HG03039 (cell line): ENCODE measurements around the gene PLA2G5.

Experiments
- ATAC-seq: cut with Tn5 transposase; IDR thresholded peaks from one replicate; pipeline ENCODE4 v1.9.1; 2021; ENCODE audit warnings: mild to moderate bottlenecking, moderate library complexity; ENCODE audit not compliant: unreplicated experiment

PLA2G5 gene

GRCh38 chr1:20063861-20064292, 6.1 kb upstream of the PLA2G5 start:
- ATAC-seq, result no peak

DNA sequence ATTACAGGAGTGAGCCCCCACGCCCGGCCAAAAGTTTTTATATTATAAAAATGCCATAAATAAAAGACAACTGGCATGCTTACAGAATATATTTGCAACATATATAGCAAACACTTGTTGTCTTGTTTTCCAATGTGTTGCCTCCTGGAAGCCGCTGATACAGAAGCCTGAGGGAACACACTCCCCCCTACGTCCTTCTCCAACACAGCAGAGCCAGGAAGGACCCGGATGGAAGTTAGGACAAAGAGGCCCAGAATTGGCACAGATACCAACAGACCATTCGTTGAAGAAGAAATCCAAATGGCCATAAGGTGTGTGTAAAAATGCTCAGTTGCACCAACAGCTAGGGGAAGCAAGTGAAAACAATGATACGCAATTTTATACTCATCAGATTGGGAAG, 1.3 kb upstream of the PLA2G5 start:
- no peak for ATAC-seq

DNA sequence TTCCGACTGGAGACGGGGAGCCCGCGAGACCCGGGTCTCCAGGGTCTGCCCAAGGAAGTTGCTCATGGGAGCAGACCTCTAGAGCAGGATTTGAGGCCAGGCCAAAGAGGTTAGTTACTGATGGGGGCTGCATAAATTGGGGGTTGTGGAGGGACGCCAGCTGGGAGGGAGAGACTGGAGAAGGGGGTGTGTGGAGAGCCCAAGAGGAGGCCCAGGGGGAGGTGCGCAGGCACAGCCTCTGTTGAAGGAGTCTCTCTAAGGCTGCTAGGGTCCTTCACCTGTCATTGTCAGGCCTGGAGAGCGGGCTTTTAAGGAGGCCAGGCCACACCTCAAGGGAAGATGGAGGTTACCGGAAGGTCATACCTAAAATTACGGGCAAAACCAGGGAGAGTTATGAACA, 363 bp downstream of the PLA2G5 start:
- ATAC-seq, result no peak

DNA sequence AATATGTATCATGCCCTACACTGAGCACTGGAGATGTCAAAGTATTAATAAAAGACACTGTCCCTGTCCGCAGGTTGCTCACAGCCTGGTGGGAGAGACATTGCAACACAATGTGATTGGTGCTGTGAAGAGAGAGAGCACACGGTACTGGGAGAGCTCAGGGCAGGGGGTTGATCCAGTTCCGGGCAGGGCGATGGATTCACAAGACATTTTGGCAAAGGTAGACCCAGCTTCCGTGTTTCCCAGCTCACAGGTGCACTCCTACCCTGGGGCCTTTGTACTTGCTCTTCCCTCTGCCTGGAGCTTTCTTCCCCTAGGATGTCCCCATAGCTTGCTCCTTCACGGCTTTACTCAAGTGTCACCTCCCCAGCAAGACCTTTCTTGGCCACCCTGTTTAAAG, 1.4 kb downstream of the PLA2G5 start:
- no peak for ATAC-seq

- ATAC-seq, result no peak
Measured at GRCh38 chr1:20072771-20073170, 2.8 kb downstream of the PLA2G5 start.

DNA sequence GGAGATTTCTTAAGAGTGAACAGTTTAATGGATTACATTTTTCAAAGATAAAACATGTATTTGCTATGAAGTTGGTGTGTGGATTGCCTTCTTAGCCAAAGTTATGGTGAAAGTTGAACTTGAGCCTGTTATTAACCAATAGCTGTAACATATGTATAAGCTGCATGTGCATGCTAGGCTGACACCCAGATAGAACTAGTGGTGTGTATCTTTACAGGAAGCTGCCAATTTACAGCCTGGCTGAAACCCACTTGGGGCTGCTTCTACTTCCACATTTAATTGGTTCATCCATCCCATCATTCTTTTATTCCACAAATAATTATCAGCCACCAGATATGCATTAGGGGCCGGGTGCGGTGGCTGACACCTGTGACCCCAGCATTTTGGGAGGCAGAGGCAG, 3.3 kb downstream of the PLA2G5 start:
- ATAC-seq, result no peak

DNA sequence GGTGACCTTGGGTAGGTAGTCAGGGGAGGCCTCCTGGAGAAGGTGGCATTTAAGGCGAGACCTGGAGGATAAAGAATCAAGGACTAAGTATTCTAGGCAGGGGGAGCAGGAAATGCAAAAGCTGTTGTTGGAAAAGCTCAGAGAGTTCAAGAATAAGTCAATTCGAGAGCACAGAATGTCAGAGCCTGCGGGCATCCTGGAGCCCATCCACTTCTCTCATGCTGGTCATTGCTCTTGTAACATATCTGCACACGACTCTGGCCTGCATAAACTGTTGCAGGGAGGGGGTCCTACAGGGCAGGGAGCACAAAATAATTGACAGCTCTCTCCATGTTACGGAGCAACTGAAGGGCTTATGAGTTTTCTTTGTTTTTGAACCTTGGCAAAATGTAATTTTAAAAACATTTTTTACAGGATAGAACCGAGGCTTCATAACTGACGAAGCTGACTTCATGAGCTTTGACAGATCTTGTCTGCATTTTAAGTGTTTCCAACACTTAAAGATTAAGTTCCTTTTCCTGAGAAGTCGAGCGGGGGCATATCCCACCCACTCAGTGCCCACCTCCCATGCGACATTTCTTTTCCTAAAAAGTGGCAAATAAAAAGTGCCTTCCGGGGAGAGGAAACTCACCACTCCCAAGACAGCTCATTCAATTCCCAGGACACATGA, 4.2 kb downstream of the PLA2G5 start:
- no peak for ATAC-seq

GRCh38 chr1:20074725-20075171, 4.8 kb downstream of the PLA2G5 start:
- ATAC-seq, result no peak

DNA sequence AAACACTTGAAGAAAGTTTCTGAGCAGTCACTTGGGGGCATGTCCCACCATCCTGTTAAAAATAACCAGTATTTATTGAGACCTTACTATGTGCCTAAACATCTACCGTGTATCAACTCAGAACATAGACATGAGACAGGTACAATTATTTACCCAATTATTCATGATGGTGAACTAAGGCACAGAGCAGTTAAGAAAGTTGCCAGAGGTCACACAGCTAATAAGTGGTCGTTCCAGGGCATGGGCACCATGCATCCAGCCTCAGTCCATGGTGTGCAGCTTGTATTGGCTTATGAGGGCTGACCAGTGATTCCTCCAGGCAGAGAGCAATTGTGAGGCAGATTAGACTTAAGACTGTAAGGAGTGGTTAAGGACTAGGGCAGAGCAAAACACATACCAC, 5.4 kb downstream of the PLA2G5 start:
- no peak for ATAC-seq

DNA sequence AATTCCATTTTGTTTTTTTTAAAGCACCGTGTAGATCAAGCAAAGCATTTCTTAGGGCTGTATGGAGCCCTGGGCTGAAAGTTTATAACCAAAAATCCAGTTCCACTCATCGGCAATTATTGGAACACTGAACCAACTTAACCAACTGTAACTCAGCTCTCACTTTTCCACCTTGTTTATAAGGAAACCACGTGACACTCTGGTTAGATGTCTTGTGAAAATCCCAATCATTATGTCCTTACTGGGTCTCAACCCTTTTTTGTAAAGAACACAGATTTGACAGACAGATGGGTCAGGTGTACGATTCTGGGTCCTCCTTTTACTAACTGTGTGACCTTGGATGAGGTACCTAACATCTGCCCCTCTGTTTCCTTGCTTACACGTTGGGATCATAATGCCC, 6.2 kb downstream of the PLA2G5 start:
- ATAC-seq, result no peak

GRCh38 chr1:20076710-20077461, 6.9 kb downstream of the PLA2G5 start:
- ATAC-seq, result no peak

GRCh38 chr1:20078171-20078651, 8.2 kb downstream of the PLA2G5 start:
- ATAC-seq, result no peak

- no peak for ATAC-seq
Measured at GRCh38 chr1:20078711-20079110, 8.7 kb downstream of the PLA2G5 start.

DNA sequence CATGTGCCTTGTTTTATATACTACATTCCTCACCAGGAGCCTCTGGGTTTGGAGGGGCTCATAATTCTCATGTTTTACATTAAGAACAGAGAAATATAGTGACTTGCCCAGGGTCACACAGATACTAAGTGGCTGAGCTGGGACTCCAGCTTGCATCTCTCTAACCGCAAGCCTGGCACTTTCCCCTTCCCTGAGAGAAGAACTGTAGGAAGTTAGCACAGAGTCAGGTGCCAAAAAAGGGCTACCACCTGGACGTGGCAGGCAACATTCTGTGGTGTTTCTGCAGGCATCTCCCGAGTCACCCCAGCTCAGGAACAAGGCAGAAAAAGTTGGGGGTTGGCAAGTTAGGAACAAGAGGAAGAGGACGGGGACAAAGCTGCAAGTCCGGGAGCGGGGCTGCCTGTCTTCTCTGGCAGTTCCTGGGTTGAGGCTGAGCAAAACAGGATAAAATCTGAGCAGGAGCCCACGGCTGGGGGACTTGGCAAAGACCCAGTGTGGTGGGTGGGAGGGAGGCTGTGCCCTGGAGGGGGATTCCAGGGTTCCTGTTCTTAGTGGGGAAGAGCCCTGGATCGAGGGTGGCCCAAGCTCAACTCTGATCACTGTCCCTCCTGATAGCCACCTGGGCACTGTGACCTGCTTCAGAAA, 9.8 kb downstream of the PLA2G5 start:
- ATAC-seq, result no peak

DNA sequence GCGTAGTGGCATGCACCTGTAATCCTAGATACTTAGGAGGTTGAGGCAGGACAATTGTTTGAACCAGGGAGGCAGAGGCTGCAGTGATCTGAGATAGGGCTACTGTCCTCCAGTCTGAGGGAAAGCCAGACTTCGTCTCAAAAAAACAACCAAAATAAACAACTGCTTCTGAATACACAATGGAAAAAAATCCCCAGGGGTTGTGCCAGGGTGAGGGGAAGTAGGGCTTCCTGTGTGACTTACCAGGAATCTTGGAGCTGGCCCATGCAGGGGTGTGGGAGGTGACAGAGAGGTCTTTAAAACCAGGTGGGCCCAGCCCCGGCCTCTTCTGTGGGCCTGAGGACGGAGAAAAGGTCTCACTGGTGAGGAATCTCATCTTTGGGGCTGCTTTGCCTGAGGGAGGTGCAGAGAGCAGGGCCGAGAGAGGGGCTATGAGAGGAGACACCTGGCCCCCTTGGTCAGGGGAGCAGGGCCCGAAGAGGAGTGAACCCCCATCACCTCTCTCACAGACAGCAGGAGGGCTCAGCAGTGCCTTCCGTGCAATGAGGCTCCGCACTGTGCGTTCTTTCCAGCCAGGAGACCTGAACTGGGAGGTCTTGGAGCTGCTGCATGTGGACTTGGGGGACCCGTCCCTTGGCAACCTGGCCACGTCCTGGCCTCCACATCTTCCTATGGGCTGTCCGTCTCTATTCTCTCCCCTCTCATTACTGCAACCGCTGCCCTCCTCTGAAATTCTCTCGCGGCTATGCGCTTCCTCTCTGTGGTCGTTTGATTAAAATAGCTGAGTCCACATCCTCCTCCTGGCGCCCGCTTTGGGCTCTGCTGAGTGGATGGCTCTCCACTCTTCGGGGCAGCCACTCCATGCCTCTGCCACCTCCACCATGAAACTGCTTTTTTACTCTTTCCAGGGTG, 10.7 kb downstream of the PLA2G5 start:
- no peak for ATAC-seq

DNA sequence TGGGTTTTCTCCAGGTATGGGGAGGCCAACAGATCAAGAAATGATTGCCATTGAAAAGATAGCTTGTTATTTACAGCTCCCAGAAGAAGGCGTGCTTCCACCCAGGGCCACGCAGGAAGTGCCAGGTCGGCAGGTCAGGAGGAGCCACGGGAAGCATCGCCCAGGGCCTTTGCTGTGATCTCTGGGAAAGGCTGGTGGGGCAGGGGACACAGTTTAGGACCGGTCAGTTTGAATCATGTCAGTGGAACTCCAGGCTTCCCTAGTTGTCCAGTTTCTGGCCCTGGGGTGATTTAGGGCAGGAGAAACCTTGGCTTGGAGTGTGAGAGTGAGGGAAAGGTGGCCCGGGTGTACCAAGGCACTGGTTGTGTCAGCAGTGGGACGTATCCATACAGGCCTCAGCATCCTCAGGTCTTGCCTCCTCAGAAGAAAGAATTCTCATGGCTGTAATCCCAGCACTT, 11.4 kb downstream of the PLA2G5 start:
- ATAC-seq, result no peak

GRCh38 chr1:20082772-20083171, 12.8 kb downstream of the PLA2G5 start:
- no peak for ATAC-seq

- no peak for ATAC-seq
Measured at GRCh38 chr1:20083178-20083944, 13.4 kb downstream of the PLA2G5 start.

DNA sequence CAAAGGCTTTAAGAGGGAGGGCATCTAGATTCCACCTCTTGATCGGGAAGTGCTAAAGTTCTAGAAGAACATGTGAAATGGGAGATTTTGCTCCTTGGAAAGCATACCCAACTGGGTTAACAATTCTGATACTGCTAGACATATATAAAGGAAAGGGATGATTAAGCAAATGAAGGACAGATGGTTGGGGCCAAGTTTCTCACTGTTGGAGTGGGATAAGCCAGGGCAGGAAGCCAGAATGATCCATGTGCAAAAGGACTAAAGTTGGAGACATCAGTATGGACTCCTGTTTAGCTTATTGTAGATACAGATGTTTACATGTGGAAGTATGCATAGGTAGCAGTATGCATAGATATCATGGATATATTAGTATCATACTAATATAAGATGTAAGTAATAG, 16.8 kb downstream of the PLA2G5 start:
- no peak for ATAC-seq

DNA sequence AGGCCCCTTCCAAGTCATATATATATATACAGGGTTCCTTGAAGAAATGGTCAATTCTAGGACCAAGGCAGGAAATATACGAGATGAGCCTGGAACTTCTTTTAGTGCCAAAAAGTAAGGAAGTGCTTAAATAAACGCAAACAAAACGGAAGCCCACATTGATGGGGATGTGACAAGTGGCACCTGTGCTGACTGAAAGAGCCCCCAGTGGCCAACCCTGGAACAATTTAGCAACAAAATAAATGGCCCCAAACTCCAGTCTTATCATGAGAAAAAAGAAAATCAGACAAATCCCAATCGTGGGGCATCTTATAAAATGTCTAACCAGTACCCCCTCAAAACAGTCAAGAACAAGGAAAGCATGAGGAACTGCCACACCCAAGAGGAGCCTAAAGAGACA, 17.7 kb downstream of the PLA2G5 start:
- no peak for ATAC-seq
